Measurements from ENCODE around the gene PTP4A1. TPM values are rescaled to one million over a fixed set of nuclear protein-coding genes. Genes with fewer than 3 reads are reported as not detected.
A peak's percentile ranks its signal among the peaks of the same experiment; 100 is the strongest.

PTP4A1 gene
- total RNA-seq, 2 donors from 2014 or later, result 46.4 to 77.0 TPM

- Mint-ChIP-seq H3K27ac (no peak overlapping the region), H3K9me3 (no peaks in the 10 kb centered on the region), H3K36me3 (no peaks in the 10 kb centered on the region)
- DNase-seq (ENCODE audit: low spot score in 2 of 2) (no peak), ATAC-seq (peak in 1 of 2 donors; percentile 4)
Observed at GRCh38 chr6:63597141-63598048, 25.1 kb downstream of the PTP4A1 start.

- Mint-ChIP-seq H3K27ac (peak overlapping the region in 1 of 2 donors; percentile 51), H3K9me3 (no peaks in the 10 kb centered on the region)
- ATAC-seq, result peak; percentile 99 to 100
Observed at GRCh38 chr6:63598049-63599036, 26.1 kb downstream of the PTP4A1 start.

GRCh38 chr6:63599243-63599642 lies 27.0 kb downstream of the PTP4A1 start:
- DNase-seq (ENCODE audit: low spot score in 2 of 2) (no peak), ATAC-seq (no peak)
- H3K36me3 Mint-ChIP-seq, result no peaks in the 10 kb centered on the region
- H3K27ac Mint-ChIP-seq, result no peak overlapping the region
- H3K9me3 Mint-ChIP-seq, result no peaks in the 10 kb centered on the region

More at GRCh38 chr6:63598049-63599036, 26.1 kb downstream of the PTP4A1 start:
- H3K36me3 Mint-ChIP-seq, result no peaks in the 10 kb centered on the region
- DNase-seq (ENCODE audit: low spot score in 2 of 2), result peak; percentile 70 to 73

- no peaks in the 10 kb centered on the region for H3K36me3 Mint-ChIP-seq
- DNase-seq (ENCODE audit: low spot score in 2 of 2) (no peak), ATAC-seq (no peak)
- H3K9me3 Mint-ChIP-seq, result no peaks in the 10 kb centered on the region
- no peak overlapping the region for H3K27ac Mint-ChIP-seq
Observed at GRCh38 chr6:63600136-63600535, 27.9 kb downstream of the PTP4A1 start.

- ATAC-seq (no peak), DNase-seq (ENCODE audit: low spot score in 2 of 2) (no peak)
- peaks cover 0 to 3% of the 10 kb centered on the region in 2 donors for H3K9me3 Mint-ChIP-seq
- no peak overlapping the region for H3K27ac Mint-ChIP-seq
- H3K36me3 Mint-ChIP-seq, result no peaks in the 10 kb centered on the region
Observed at GRCh38 chr6:63609231-63609630, 37.0 kb downstream of the PTP4A1 start.

- ATAC-seq, result peak in 1 of 2 donors; percentile 46
- Mint-ChIP-seq H3K27ac (no peak overlapping the region), H3K9me3 (peaks cover 0 to 3% of the 10 kb centered on the region in 2 donors), H3K36me3 (no peaks in the 10 kb centered on the region)
- DNase-seq (ENCODE audit: low spot score in 2 of 2), result no peak
Observed at GRCh38 chr6:63610944-63611343, 38.7 kb downstream of the PTP4A1 start.

- Mint-ChIP-seq H3K9me3 (peaks cover 0 to 3% of the 10 kb centered on the region in 2 donors), H3K36me3 (no peaks in the 10 kb centered on the region), H3K27ac (no peak overlapping the region)
- ATAC-seq (no peak), DNase-seq (ENCODE audit: low spot score in 2 of 2) (no peak)
Observed at GRCh38 chr6:63611560-63611959, 39.3 kb downstream of the PTP4A1 start.

GRCh38 chr6:63615590-63615989 lies 43.3 kb downstream of the PTP4A1 start:
- no peaks in the 10 kb centered on the region for H3K36me3 Mint-ChIP-seq
- no peak overlapping the region for H3K27ac Mint-ChIP-seq
- no peak for DNase-seq (ENCODE audit: low spot score in 2 of 2)
- no peak for ATAC-seq
- no peaks in the 10 kb centered on the region for H3K9me3 Mint-ChIP-seq

Other genes with a start within 250 kb of the PTP4A1 start
- 10 to 100 TPM; 55.2 to 61.6 TPM for gene PHF3, start 63.3 kb downstream of the PTP4A1 start, total RNA-seq

All from activated naive CD4-positive, alpha-beta T cell treated with anti-CD3 and anti-CD28 coated beads, Interleukin-2, amount 50 U/mL, for 72 hours (primary cell).